ENCODE measurements around the gene TRIML1.

GRCh38 chr4:188160406-188160805 is 21.2 kb downstream of the TRIML1 start:
- TF ChIP-seq EZH2 (IDR thresholded peaks at IDR 0.05; ENCODE audit: insufficient read depth, poor library complexity, severe bottlenecking) (no peak), EZH2phosphoT487 (IDR thresholded peaks at IDR 0.05; ENCODE audit: insufficient read depth, low read depth) (no peak)
